Gastrocnemius medialis (tissue), 4 donors: ENCODE data around the gene STARD13.

Experiments
- POLR2A ChIP-seq, 2 donors: fragments of 450-650 bp; IDR thresholded peaks; one replicate each; pipeline ENCODE4 v1.6.1; 2017; ENCODE audit warnings: antibody characterized with exemption in 2 of 2, mild to moderate bottlenecking in 2 of 2, moderate library complexity in 2 of 2
- TF ChIP-seq, protein P1 (sequence below), 5 experiments: fragments of 450-650 bp in 3 of 5; fragments of 200-600 bp in 2 of 5; sonication (generic) in 2 of 5; IDR thresholded peaks in 4 of 5; conservative IDR thresholded peaks in 1 of 5; 1 replicate in 4 of 5; 2 replicates in 1 of 5; pipeline ENCODE4 v1.5.1; 2016 to 2019; ENCODE audit warnings: antibody characterized with exemption in 5 of 5, mild to moderate bottlenecking in 3 of 5, moderate library complexity in 3 of 5

DNA sequence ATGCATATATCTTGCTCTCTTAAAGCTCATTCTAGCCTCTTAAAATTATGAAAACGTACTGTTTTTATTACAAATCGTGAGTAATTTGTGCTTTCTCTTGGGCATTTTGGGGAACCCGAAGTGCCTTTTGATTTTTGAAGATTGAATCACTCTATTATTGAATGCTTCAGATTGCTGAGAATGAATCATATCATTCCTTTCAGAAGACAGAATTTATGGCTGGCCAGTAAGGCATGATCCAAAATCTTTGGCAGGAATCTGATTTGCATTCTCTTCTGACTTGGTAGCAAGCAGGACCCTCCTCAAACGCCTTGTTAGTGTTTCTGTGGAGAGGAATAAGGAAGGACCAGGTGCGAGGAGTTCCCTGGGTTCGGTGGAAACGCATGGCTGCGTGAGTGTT, 49.5 kb downstream of the STARD13 start:
- TF ChIP-seq, protein P1, sequence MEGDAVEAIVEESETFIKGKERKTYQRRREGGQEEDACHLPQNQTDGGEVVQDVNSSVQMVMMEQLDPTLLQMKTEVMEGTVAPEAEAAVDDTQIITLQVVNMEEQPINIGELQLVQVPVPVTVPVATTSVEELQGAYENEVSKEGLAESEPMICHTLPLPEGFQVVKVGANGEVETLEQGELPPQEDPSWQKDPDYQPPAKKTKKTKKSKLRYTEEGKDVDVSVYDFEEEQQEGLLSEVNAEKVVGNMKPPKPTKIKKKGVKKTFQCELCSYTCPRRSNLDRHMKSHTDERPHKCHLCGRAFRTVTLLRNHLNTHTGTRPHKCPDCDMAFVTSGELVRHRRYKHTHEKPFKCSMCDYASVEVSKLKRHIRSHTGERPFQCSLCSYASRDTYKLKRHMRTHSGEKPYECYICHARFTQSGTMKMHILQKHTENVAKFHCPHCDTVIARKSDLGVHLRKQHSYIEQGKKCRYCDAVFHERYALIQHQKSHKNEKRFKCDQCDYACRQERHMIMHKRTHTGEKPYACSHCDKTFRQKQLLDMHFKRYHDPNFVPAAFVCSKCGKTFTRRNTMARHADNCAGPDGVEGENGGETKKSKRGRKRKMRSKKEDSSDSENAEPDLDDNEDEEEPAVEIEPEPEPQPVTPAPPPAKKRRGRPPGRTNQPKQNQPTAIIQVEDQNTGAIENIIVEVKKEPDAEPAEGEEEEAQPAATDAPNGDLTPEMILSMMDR (IDR thresholded peaks at IDR 0.05 in 4 of 5, conservative IDR thresholded peaks at IDR 0.05 in 1 of 5): no peak
- TF ChIP-seq POLR2A (IDR thresholded peaks at IDR 0.05): no peak
